GM12865 (cell line): ENCODE data around the gene CFAP157.

ENCODE experiments used
- DNase-seq: peaks from one replicate; pipeline ENCODE4 v3.0.0; 2010; ENCODE audit warnings: low read depth
- H3K4me3 ChIP-seq: 2 replicates; pipeline ENCODE4 v1.5.1; 2011; ENCODE audit warnings: mild to moderate bottlenecking, low read depth, low read length, control low read depth
- CTCF ChIP-seq: IDR thresholded peaks from 2 replicates; pipeline ENCODE4 v1.5.1; 2011; ENCODE audit warnings: low read length, control low read depth, low read depth, inconsistent platforms; ENCODE audit not compliant: insufficient read depth; ENCODE audit errors: missing control alignments

CFAP157 gene

GRCh38 chr9:127729522-127730256 lies 22.9 kb downstream of the CFAP157 start:
- no peak overlapping the region for H3K4me3 ChIP-seq
- no peak for TF ChIP-seq CTCF
- DNase-seq: no peak

DNA sequence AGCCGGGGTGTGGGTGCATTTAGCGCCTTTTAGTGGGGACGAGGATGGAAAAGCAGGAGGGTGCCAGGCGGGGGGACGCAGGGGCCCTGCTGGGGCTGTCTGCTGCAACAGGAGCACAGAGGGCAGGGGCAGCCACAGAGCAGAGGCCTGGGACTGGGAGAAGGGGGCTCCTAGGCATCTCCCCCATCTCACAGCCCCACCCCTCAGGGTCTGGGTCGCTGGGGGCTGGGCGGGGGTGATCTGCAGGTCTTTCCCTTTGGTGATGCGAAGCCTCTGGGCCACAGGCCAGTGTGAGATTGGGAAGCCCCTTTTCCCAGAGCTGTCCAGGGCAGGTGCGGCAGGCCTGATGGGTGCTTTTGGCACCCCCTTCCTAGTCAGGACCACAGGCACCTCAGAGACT lies 23.5 kb downstream of the CFAP157 start:
- H3K4me3 ChIP-seq: no peak overlapping the region
- no peak for DNase-seq
- no peak for TF ChIP-seq CTCF

GRCh38 chr9:127730799-127731410 lies 24.1 kb downstream of the CFAP157 start:
- no peak overlapping the region for H3K4me3 ChIP-seq
- no peak for TF ChIP-seq CTCF

GRCh38 chr9:127731938-127732337 lies 25.1 kb downstream of the CFAP157 start:
- no peak overlapping the region for H3K4me3 ChIP-seq
- no peak for TF ChIP-seq CTCF
- no peak for DNase-seq

More at GRCh38 chr9:127730799-127731410, 24.1 kb downstream of the CFAP157 start:
- no peak for DNase-seq

GRCh38 chr9:127732444-127732843 lies 25.7 kb downstream of the CFAP157 start:
- no peak for TF ChIP-seq CTCF
- no peak overlapping the region for H3K4me3 ChIP-seq
- no peak for DNase-seq

- no peak overlapping the region for H3K4me3 ChIP-seq
- TF ChIP-seq CTCF: no peak
- DNase-seq: no peak
Measured at GRCh38 chr9:127733614-127734013, 26.8 kb downstream of the CFAP157 start.
